Sigmoid colon (tissue), 7 donors: Measurements from ENCODE around the gene LAPTM4A. TPM values are rescaled to one million over a fixed set of nuclear protein-coding genes. Genes with fewer than 3 reads are reported as not detected.

Source experiments
- DNase-seq: peaks from one replicate; pipeline ENCODE4 v3.0.0-alpha.2; 2019
- H3K27ac ChIP-seq, 4 donors: fragments of 200-600 bp; sonication (generic); one replicate each; pipeline ENCODE4 v1.5.1; 2016 to 2019; ENCODE audit warnings: mild to moderate bottlenecking in 1 of 4
- H3K27me3 ChIP-seq, 3 donors: fragments of 200-600 bp; sonication (generic); one replicate each; pipeline ENCODE4 v1.5.1; 2019; ENCODE audit warnings: mild to moderate bottlenecking in 1 of 3
- H3K36me3 ChIP-seq, 4 donors: fragments of 200-600 bp; sonication (generic); one replicate each; pipeline ENCODE4 v1.5.1; 2016 to 2019
- H3K4me1 ChIP-seq, 4 donors: fragments of 200-600 bp; sonication (generic); one replicate each; pipeline ENCODE4 v1.5.1; 2017 to 2019
- H3K4me3 ChIP-seq, 4 donors: fragments of 200-600 bp; sonication (generic); one replicate each; pipeline ENCODE4 v1.5.1; 2017 to 2019; ENCODE audit warnings: mild to moderate bottlenecking in 2 of 4, moderate library complexity in 1 of 4
- H3K9me3 ChIP-seq, 4 donors: fragments of 200-600 bp in 3 of 4; sonication (generic) in 3 of 4; one replicate each; pipeline versions ENCODE4 v1.5.1 to v1.6.1; 2013 to 2019
- EP300 ChIP-seq, 4 donors: sonication (generic); formaldehyde crosslinking; IDR thresholded peaks; one replicate each; pipeline ENCODE4 v1.6.1; 2017; ENCODE audit warnings: antibody characterized with exemption in 4 of 4
- POLR2A ChIP-seq, 2 donors: fragments of 450-650 bp; IDR thresholded peaks; one replicate each; pipeline ENCODE4 v1.6.1; 2016; ENCODE audit warnings: antibody characterized with exemption in 2 of 2, mild to moderate bottlenecking in 2 of 2, moderate library complexity in 2 of 2
- POLR2AphosphoS5 ChIP-seq, 4 donors: sonication (generic); formaldehyde crosslinking; IDR thresholded peaks; one replicate each; pipeline ENCODE4 v1.6.1; 2017; ENCODE audit warnings: antibody characterized with exemption in 4 of 4
- WGBS, 2 donors: extraction: QIAGEN DNeasy Blood & Tissue Kit; methylation state at CpG; one replicate each; pipeline ENCODE4 v1.1.7; 2013; 5-methylcytosine and 5-hydroxymethylcytosine counted together
- intact Hi-C: fragments of 100-400 bp; cut with DNase I; formaldehyde crosslinking; loops from one replicate; pipeline ENCODE4 v1.15.1; 2023
- polyA plus RNA-seq, 3 donors: library from polyadenylated mRNA; stranded (reverse); fragments of 200-250 nt; gene quantifications; one replicate each; pipeline ENCODE4 v1.2.3, GENCODE V29; 2013
- total RNA-seq, 4 donors: library from RNA; depleted of rRNA; stranded (reverse); fragments of >200 nt; gene quantifications; one replicate each; pipeline ENCODE4 v1.1.0, GENCODE V29; 2016
- TF ChIP-seq, protein P1 (sequence below), 4 experiments: fragments of 450-650 bp in 3 of 4; fragments of 200-600 bp in 1 of 4; IDR thresholded peaks; one replicate each; pipeline ENCODE4 v1.5.1; 2016 to 2019; ENCODE audit warnings: antibody characterized with exemption in 4 of 4, mild to moderate bottlenecking in 3 of 4, moderate library complexity in 2 of 4
- donor health status: healthy with polysubstance abuse.
- donor health status: Bipolar disorder and iron deficiency.
- donor health status: healthy.

LAPTM4A gene
- total and polyA plus RNA-seq, 7 donors: 59.2 to 246 (median 192) TPM

DNA sequence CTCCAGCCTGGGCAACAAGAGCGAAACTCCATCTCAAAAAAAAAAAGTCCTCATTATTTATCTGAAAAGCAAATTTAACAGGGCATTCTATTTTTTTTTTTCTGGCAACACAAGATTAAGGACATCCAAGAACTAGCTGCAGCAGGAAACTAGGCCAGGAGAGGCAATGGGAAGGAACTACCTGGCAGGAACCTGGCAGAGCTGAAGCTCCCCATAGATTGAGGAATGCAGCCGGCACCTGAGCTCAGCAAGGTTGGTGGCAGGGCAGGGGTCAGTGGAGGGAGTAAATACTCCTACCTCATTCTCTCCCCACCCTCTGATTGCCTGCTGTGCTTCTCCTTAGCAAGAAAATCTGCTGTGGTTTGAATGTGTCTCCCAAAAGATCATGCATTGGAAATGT is 30.4 kb upstream of the LAPTM4A start:
- H3K27ac ChIP-seq: no peak overlapping the region
- 94 to 96% methylated on average over 2 of the region's 2 CpGs for WGBS, 2 donors
- H3K4me1 ChIP-seq: no peaks in the 10 kb centered on the region
- no peaks in the 10 kb centered on the region for H3K9me3 ChIP-seq
- H3K4me3 ChIP-seq: no peak overlapping the region
- no peaks in the 10 kb centered on the region for H3K36me3 ChIP-seq
- H3K27me3 ChIP-seq: no peaks in the 10 kb centered on the region
- intact Hi-C loops: no loop called here
- TF ChIP-seq POLR2A (IDR thresholded peaks at IDR 0.05) (no peak), POLR2AphosphoS5 (IDR thresholded peaks at IDR 0.05) (no peak), EP300 (IDR thresholded peaks at IDR 0.05) (no peak)
- TF ChIP-seq, protein P1, sequence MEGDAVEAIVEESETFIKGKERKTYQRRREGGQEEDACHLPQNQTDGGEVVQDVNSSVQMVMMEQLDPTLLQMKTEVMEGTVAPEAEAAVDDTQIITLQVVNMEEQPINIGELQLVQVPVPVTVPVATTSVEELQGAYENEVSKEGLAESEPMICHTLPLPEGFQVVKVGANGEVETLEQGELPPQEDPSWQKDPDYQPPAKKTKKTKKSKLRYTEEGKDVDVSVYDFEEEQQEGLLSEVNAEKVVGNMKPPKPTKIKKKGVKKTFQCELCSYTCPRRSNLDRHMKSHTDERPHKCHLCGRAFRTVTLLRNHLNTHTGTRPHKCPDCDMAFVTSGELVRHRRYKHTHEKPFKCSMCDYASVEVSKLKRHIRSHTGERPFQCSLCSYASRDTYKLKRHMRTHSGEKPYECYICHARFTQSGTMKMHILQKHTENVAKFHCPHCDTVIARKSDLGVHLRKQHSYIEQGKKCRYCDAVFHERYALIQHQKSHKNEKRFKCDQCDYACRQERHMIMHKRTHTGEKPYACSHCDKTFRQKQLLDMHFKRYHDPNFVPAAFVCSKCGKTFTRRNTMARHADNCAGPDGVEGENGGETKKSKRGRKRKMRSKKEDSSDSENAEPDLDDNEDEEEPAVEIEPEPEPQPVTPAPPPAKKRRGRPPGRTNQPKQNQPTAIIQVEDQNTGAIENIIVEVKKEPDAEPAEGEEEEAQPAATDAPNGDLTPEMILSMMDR (IDR thresholded peaks at IDR 0.05): no peak
- DNase-seq: no peak

DNA sequence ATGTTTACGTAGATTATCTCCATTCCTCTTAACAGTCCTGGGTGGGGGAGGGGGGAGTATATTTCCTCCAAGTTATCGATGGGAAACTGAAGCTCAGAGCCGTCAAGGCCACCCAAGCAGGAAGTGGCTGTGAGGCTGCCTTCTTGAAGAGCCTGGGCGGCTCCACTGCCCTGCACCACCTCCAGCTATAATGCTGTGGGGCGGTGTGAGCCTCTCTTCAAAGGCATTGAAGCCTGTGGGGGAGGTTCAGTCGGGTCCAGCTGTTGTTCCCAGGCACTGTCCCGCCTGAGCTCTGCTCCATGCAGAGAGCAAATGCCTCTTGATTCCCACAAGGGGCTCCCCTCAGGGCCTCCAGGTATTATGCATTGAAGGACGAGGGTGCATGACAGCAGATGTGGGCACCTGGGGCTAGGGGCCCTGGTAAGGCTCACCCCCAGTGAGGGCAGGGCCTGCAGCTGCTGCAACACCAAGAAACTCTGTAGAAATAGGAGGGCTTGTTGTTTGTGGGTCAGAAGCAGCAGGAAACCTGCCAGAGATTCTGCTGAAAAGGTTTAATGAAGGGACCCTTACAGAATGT is 29.5 kb upstream of the LAPTM4A start:
- Histone ChIP-seq H3K27ac (no peak overlapping the region), H3K9me3 (no peaks in the 10 kb centered on the region), H3K36me3 (no peaks in the 10 kb centered on the region), H3K4me3 (no peak overlapping the region), H3K27me3 (no peaks in the 10 kb centered on the region), H3K4me1 (no peaks in the 10 kb centered on the region)
- no peak for TF ChIP-seq EP300 (IDR thresholded peaks at IDR 0.05)
- TF ChIP-seq, protein P1 (IDR thresholded peaks at IDR 0.05): no peak
- TF ChIP-seq POLR2AphosphoS5 (IDR thresholded peaks at IDR 0.05): no peak
- TF ChIP-seq POLR2A (IDR thresholded peaks at IDR 0.05): no peak
- WGBS, 2 donors: 68 to 81% methylated on average over 8 of the region's 8 CpGs
- DNase-seq: no peak
- intact Hi-C loops: no loop called here

DNA sequence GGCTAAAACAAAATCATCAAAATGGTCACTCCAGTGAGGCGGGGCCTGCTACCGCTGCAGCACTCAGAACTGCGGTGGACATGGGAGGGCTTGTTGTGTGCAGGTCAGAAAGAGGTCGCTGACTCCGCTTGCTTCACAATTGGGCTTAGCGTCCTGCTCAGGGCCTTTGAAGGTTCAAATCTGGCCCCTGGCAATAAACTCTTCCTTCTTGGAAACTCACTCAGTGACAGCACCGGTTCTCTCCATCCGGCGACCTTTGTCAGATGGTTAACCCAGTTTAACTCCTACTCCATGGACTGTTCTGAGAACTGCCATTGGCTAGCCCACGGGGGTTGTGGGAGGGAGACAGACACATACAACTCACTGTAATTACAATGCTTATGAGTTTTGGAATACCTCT is 29.0 kb upstream of the LAPTM4A start:
- no peak for DNase-seq
- 87 to 95% methylated on average over 10 of the region's 10 CpGs for WGBS, 2 donors
- no peaks in the 10 kb centered on the region for H3K4me1 ChIP-seq
- no peak for TF ChIP-seq POLR2AphosphoS5 (IDR thresholded peaks at IDR 0.05)
- no peaks in the 10 kb centered on the region for H3K36me3 ChIP-seq
- intact Hi-C loops: no loop called here
- H3K27ac ChIP-seq: no peak overlapping the region
- H3K27me3 ChIP-seq: no peaks in the 10 kb centered on the region
- H3K9me3 ChIP-seq: no peaks in the 10 kb centered on the region
- no peak overlapping the region for H3K4me3 ChIP-seq

DNA sequence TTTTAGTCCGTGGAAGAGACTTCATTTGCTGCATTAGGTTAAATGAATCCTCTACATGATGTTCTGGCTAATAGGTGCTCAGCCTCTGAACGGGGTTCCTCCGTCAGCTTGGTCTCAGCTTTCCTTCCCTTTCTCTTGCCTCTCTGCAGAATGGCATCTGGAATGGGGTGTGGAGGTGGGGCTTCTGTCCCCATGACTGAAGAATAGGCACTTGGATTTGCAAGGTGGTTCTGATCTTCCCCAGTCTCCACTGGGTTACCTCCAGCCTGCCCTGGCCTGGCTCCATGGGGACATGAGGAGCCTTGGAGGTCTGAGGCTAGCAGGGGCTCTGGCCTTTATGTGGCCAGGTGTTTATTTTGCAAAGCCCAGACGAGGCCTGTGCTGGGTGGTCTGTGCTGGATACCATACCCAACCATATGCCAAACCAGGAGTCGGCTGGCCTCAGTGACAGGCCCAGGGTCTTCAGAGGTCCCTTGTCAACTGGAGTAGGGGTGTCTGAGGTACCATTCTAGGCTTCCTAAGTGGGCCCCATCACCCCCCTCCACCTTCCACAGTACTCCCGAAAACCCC is 28.2 kb upstream of the LAPTM4A start:
- no peaks in the 10 kb centered on the region for H3K27me3 ChIP-seq
- DNase-seq: no peak
- no peaks in the 10 kb centered on the region for H3K9me3 ChIP-seq
- no peak overlapping the region for H3K27ac ChIP-seq
- H3K36me3 ChIP-seq: no peaks in the 10 kb centered on the region
- no peaks in the 10 kb centered on the region for H3K4me1 ChIP-seq
- TF ChIP-seq POLR2AphosphoS5 (IDR thresholded peaks at IDR 0.05) (no peak), EP300 (IDR thresholded peaks at IDR 0.05) (no peak), POLR2A (IDR thresholded peaks at IDR 0.05) (no peak)
- TF ChIP-seq, protein P1 (IDR thresholded peaks at IDR 0.05): no peak
- WGBS, 2 donors: 89 to 92% methylated on average over 6 of the region's 6 CpGs
- intact Hi-C loops: no loop called here
- no peak overlapping the region for H3K4me3 ChIP-seq

DNA sequence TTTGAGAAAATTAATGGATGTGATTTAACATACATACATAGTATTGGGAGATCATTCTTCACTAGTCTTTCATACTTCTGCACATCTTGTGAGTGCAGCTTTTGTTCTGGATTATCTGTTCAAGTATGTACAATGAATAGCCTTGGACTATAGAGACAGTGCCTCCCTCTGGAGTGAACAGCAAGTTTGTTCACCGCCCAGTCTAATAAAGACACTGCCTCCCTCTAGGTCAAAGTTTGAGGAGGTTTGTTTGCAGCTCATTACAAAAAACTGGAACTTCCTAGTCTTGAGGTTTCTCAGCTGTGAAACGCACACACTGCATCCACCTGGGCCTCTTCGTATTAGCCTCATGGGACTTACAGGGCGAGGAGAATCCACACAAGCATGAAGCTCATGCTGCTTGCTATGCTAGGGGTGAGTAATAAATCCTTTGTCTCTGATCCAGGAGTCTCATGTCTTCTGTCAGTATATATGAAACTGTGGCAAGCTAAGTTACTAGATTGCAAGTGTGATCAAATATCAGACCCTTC is 26.0 kb upstream of the LAPTM4A start:
- Histone ChIP-seq H3K36me3 (no peaks in the 10 kb centered on the region), H3K4me1 (peaks cover 0 to 7% (median 4%) of the 10 kb centered on the region in 4 donors), H3K27ac (no peak overlapping the region), H3K9me3 (no peaks in the 10 kb centered on the region), H3K4me3 (no peak overlapping the region), H3K27me3 (no peaks in the 10 kb centered on the region)
- WGBS, 2 donors: 73 to 86% methylated on average over 4 of the region's 4 CpGs
- intact Hi-C loops: no loop called here
- TF ChIP-seq POLR2A (IDR thresholded peaks at IDR 0.05) (no peak), EP300 (IDR thresholded peaks at IDR 0.05) (no peak), POLR2AphosphoS5 (IDR thresholded peaks at IDR 0.05) (no peak)
- TF ChIP-seq, protein P1 (IDR thresholded peaks at IDR 0.05): no peak
- DNase-seq: no peak
